Measurements from ENCODE around the gene TBC1D17.

TBC1D17 gene

DNA sequence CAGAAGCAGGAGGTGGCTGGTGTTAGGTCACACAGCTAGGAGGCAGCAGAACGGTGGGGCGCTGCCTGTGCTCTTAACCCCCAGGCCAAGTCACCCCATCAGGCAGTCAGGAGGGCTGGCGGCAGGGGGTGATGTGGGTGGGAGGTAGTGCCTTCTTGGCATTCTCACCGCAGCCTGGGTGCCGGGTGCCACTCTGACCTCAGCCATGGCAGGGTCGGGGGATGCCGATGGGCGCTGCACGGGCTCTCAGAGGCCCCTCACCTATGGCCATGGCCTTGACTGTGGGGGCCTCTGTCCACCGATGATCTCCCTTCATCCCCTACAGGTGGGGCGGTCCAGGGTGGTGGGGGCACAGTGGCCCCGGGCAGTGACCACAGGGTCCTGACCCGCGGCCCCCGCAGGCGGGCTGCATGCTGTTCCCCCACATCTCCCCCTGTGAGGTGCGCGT lies 20.9 kb upstream of the TBC1D17 start:
- no peak overlapping the region for H3K4me3 ChIP-seq (replicated peaks; ENCODE audit: low read depth, low read length)
- TF ChIP-seq, protein P1, sequence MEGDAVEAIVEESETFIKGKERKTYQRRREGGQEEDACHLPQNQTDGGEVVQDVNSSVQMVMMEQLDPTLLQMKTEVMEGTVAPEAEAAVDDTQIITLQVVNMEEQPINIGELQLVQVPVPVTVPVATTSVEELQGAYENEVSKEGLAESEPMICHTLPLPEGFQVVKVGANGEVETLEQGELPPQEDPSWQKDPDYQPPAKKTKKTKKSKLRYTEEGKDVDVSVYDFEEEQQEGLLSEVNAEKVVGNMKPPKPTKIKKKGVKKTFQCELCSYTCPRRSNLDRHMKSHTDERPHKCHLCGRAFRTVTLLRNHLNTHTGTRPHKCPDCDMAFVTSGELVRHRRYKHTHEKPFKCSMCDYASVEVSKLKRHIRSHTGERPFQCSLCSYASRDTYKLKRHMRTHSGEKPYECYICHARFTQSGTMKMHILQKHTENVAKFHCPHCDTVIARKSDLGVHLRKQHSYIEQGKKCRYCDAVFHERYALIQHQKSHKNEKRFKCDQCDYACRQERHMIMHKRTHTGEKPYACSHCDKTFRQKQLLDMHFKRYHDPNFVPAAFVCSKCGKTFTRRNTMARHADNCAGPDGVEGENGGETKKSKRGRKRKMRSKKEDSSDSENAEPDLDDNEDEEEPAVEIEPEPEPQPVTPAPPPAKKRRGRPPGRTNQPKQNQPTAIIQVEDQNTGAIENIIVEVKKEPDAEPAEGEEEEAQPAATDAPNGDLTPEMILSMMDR (IDR thresholded peaks at IDR 0.05; ENCODE audit: low read length, missing control alignments): no peak
- DNase-seq (ENCODE audit: low read depth): no peak

DNA sequence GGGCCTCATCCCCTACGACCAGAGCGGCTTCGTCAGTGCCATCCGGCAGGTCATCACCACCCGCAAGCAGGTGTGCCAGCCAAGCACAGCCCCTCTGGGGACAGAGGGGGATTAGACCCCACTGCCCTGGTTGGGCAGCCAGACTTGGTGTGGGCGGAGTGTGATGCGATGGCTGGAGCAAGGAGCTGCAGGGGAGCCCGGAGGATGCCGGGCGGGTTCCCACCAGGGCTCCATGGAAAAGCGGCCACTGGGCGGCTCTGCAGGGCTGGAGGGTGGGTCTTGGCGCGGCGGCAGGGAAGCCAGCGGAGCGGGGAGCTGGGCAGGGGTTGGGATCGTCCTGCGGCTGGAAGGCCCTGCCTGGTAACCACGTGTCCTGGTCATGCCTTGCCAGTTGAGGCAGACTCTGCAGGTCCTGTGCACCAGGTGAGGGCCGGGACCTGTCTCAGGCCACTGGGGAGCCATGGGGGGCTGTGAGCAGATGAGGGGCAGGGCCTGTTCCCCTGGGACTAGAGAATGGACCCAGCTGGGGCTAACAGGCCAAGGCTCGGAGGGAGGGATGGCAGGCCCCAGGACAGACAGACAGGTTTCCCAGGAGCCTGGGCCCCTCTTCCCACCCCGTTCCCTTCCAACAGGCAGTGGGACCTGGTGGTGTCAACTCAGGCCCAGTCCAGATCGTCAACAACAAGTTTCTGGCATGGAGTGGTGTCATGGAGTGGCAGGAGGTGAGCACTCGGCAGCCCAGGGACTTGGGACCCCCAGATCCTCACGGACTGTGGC lies 20.3 kb upstream of the TBC1D17 start:
- DNase-seq (ENCODE audit: low read depth): no peak
- TF ChIP-seq, protein P1 (IDR thresholded peaks at IDR 0.05; ENCODE audit: low read length, missing control alignments): no peak
- H3K4me3 ChIP-seq (replicated peaks; ENCODE audit: low read depth, low read length): no peak overlapping the region

DNA sequence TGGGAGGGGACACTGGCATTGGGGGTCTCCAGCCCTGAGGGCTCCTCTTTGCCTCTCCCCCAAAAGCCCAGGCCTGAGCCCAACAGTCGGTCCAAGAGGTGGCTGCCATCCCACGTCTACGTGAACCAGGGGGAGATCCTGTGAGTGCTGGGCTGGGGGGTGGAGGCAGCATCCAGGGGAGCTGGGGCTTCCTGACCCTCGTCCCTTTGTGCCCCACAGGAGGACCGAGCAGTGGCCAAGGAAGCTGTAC lies 19.7 kb upstream of the TBC1D17 start:
- H3K4me3 ChIP-seq (replicated peaks; ENCODE audit: low read depth, low read length): no peak overlapping the region
- DNase-seq (ENCODE audit: low read depth): no peak
- TF ChIP-seq, protein P1 (IDR thresholded peaks at IDR 0.05; ENCODE audit: low read length, missing control alignments): no peak

DNA sequence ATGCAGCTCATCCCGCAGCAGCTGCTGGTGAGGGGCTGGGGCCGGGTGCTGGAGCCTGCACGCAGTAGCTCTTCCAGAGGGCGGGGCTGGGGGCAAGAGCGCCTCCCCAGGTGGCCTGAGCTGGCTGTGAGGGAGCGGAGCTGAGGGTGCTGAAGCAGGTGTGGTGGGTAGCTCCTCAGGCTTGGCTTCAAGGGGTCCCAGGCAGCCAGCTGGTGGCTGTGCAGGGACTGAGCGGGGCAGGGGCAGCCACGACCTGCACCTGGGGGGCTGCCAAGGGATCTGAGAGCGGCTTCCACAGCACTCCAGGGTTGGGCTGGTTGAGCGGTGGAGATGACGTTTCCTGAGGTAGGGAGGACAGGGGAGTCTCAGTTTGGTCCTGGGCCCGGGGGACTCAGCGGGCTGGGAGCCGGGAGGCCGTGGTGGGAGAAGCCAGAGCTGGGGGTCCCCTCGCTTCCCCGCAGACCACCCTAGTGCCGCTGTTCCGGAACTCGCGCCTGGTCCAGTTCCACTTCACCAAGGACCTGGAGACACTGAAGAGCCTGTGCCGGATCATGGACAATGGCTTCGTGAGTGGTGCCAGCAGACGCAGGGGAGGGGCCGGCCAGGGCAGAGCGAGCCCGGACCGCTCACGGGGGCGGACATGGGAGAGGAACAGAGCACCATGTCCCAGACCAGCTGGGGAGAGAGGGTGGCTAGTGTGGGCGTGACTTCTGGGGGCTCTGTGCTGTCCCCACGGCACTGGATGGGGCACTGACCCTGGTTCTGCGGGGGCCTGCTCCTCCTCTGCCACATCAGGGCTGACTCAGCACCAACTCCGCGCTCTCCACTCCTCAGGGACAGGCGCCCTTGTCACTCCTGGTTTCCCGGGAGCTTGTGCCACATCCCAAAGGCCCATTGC lies 19.2 kb upstream of the TBC1D17 start:
- DNase-seq (ENCODE audit: low read depth): no peak
- TF ChIP-seq, protein P1 (IDR thresholded peaks at IDR 0.05; ENCODE audit: low read length, missing control alignments): no peak
- H3K4me3 ChIP-seq (replicated peaks; ENCODE audit: low read depth, low read length): no peak overlapping the region

DNA sequence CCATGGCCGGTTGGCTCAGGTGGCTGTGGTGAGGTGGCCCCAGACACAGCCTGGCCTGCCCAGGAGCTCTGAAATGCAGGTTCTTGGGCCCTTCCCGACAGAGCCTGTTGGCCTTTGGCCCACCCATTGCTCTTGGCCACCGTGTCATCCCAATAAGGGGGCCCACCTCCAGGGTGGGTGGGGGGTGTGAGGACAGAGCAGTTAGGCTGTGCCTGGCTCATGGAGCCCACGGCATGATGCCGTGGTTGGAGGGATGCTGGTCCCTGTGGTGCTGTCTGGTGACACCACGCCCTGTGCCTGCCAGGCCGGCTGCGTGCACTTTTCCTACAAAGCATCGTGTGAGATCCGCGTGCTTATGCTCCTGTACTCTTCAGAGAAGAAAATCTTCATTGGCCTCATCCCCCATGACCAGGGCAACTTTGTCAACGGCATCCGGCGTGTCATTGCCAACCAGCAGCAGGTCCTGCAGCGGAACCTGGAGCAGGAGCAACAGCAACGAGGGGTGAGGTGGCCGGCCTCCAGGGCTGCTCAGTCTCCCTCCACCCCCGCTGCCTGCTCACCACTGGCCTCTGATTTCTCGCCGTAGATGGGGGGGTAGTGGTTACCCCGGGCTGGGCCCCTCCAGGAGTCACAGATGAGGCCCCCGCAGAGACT lies 17.7 kb upstream of the TBC1D17 start:
- DNase-seq (ENCODE audit: low read depth): no peak
- TF ChIP-seq, protein P1 (IDR thresholded peaks at IDR 0.05; ENCODE audit: low read length, missing control alignments): no peak
- no peak overlapping the region for H3K4me3 ChIP-seq (replicated peaks; ENCODE audit: low read depth, low read length)

DNA sequence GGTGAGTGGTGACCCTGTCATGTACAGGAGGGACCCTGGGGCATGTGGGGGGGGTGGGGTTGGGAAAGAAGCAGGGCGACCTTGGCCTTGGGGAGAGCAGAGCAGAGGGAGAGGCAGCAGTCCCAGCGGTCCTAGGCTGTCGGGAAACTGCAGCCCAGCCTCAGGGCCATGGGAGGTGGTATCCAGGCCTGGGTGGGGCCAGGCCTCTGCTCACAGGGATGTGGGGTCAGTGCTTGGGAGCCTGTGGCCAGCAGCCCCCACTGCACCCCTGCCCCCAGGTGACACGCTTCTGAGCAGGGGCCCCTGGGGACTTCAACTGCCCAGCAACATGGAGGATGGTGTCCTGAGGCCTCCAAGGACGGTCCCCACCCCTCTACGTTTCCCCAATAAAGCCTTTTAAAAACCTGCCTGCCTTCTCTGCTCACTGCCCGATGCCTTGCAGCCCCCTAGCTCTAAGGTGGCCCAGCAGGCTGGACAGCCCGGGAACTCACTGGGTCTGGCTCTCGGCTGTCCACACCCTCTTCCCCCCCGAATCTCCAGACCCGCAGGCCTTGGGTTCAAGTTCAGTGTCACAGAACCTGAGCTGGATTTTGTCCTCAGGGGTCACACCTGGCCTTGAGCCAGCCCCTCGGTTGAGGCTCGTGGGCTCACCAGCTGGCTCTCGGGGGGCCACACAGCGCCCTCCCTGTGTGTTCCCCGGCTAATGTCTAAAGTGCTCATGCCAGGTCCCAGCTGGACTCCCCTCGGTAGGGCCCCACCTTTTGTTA lies 17.0 kb upstream of the TBC1D17 start:
- no peak overlapping the region for H3K4me3 ChIP-seq (replicated peaks; ENCODE audit: low read depth, low read length)
- DNase-seq (ENCODE audit: low read depth): no peak
- TF ChIP-seq, protein P1 (IDR thresholded peaks at IDR 0.05; ENCODE audit: low read length, missing control alignments): no peak
